ENCODE data around the gene HDAC11.

DNA sequence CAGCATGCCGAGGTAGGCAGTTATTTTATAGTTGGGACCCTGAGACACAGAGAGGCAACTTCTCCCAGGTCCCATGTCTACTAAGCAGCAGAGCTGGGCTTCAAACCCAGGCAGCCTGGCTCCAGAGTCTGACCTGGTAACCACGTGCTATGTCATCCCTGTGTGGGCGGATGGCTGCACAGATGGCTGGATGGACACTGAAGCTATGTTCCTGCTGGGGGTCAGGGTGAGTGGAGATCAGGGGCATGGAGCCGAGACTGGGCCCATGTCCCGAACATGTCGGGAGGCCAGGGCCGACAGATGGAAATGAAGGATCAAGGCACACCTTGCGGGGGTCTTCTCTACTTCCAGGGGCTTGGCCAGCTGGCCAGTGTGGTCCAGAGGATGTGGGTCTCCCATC is 59.6 kb downstream of the HDAC11 start:
- TF ChIP-seq, protein P1, sequence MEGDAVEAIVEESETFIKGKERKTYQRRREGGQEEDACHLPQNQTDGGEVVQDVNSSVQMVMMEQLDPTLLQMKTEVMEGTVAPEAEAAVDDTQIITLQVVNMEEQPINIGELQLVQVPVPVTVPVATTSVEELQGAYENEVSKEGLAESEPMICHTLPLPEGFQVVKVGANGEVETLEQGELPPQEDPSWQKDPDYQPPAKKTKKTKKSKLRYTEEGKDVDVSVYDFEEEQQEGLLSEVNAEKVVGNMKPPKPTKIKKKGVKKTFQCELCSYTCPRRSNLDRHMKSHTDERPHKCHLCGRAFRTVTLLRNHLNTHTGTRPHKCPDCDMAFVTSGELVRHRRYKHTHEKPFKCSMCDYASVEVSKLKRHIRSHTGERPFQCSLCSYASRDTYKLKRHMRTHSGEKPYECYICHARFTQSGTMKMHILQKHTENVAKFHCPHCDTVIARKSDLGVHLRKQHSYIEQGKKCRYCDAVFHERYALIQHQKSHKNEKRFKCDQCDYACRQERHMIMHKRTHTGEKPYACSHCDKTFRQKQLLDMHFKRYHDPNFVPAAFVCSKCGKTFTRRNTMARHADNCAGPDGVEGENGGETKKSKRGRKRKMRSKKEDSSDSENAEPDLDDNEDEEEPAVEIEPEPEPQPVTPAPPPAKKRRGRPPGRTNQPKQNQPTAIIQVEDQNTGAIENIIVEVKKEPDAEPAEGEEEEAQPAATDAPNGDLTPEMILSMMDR (conservative IDR thresholded peaks at IDR 0.05), result no peak
- TF ChIP-seq ZFX (IDR thresholded peaks at IDR 0.05), result no peak
